RCC 7860 (cell line): ENCODE results near the gene TEX47.

Experiments used
- DNase-seq: peaks from one replicate; pipeline ENCODE4 v3.0.0-alpha.2; 2015; ENCODE audit warnings: low spot score
- FAIRE-seq: peaks from 2 replicates; lab custom pipeline; 2012; peaks lifted over from hg19 to GRCh38; lab: Jason Lieb, UNC

Gene TEX47

GRCh38 chr7:88795553-88795952, at the start of gene TEX47:
Gene TEX47 (minus strand): TSS chr7:88795737. CDS start chr7:88794942, 795 bp downstream.
- DNase-seq (no peak), FAIRE-seq (no peak)

GRCh38 chr7:88845091-88845490, 49.6 kb upstream of the TEX47 start:
- no peak for FAIRE-seq
- no peak for DNase-seq

GRCh38 chr7:88842201-88842600, 46.7 kb upstream of the TEX47 start:
- no peak for FAIRE-seq
- no peak for DNase-seq

GRCh38 chr7:88835147-88835728, 39.7 kb upstream of the TEX47 start:
- FAIRE-seq (peak; percentile 76), DNase-seq (peak; percentile 33)

GRCh38 chr7:88826222-88826621, 30.7 kb upstream of the TEX47 start:
- FAIRE-seq, result no peak

GRCh38 chr7:88818552-88818951, 23.0 kb upstream of the TEX47 start:
- peak; percentile 62 for FAIRE-seq

More at GRCh38 chr7:88826222-88826621, 30.7 kb upstream of the TEX47 start:
- no peak for DNase-seq

GRCh38 chr7:88806280-88807037, 10.9 kb upstream of the TEX47 start:
- DNase-seq, result no peak
- peak; percentile 93 for FAIRE-seq

More at GRCh38 chr7:88818552-88818951, 23.0 kb upstream of the TEX47 start:
- no peak for DNase-seq

GRCh38 chr7:88801046-88801445, 5.5 kb upstream of the TEX47 start:
- FAIRE-seq (no peak), DNase-seq (no peak)

- no peak for DNase-seq
- FAIRE-seq, result no peak
These were observed 3.2 kb downstream of the TEX47 start for GRCh38 chr7:88792361-88792760.

- no peak for DNase-seq
- no peak for FAIRE-seq
These were observed 3.6 kb downstream of the TEX47 start for GRCh38 chr7:88791891-88792290.

- DNase-seq, result peak; percentile 19
- peak; percentile 81 for FAIRE-seq
These were observed 6.0 kb downstream of the TEX47 start for GRCh38 chr7:88789480-88790064.

- FAIRE-seq (no peak), DNase-seq (no peak)
These were observed 7.8 kb downstream of the TEX47 start for GRCh38 chr7:88787777-88788176.

- DNase-seq (no peak), FAIRE-seq (no peak)
These were observed 19.7 kb downstream of the TEX47 start for GRCh38 chr7:88775838-88776237.

GRCh38 chr7:88772776-88773175, 22.8 kb downstream of the TEX47 start:
- DNase-seq (no peak), FAIRE-seq (no peak)

- DNase-seq (no peak), FAIRE-seq (no peak)
These were observed 24.1 kb downstream of the TEX47 start for GRCh38 chr7:88771417-88771816.

- FAIRE-seq, result no peak
These were observed 33.8 kb downstream of the TEX47 start for GRCh38 chr7:88761779-88762178.

GRCh38 chr7:88760136-88760515, 35.4 kb downstream of the TEX47 start:
- FAIRE-seq (no peak), DNase-seq (no peak)

More at GRCh38 chr7:88761779-88762178, 33.8 kb downstream of the TEX47 start:
- DNase-seq, result no peak

- DNase-seq (no peak), FAIRE-seq (no peak)
These were observed 36.1 kb downstream of the TEX47 start, which contains the start of gene ZNF804B for GRCh38 chr7:88759230-88760135. Gene ZNF804B (plus strand): TSS chr7:88759700. CDS start chr7:88759977, 277 bp downstream.

GRCh38 chr7:88758381-88759229, 36.9 kb downstream of the TEX47 start:
- no peak for DNase-seq
- no peak for FAIRE-seq

- FAIRE-seq (no peak), DNase-seq (no peak)
These were observed 38.2 kb downstream of the TEX47 start for GRCh38 chr7:88757371-88757770.
